ENCODE data around the gene LIN28B. TPM values are rescaled to one million over a fixed set of nuclear protein-coding genes. Genes with fewer than 3 reads are reported as not detected.

The LIN28B gene
- polyA plus RNA-seq, 1 donor = 0.07 TPM

- Histone ChIP-seq H3K9me3 (ENCODE audit: control insufficient read depth, low read depth, low read length) (peaks cover 6% of the 10 kb centered on the region), H3K27me3 (ENCODE audit: control insufficient read depth, insufficient read depth, low read length) (peaks cover 61% of the 10 kb centered on the region), H3K27ac (ENCODE audit: low read length) (no peak overlapping the region), H3K4me3 (ENCODE audit: low read length) (no peak overlapping the region), H3K4me1 (ENCODE audit: control insufficient read depth, insufficient read depth, low read length) (no peaks in the 10 kb centered on the region), H3K36me3 (ENCODE audit: control insufficient read depth, insufficient read depth, low read length) (no peaks in the 10 kb centered on the region)
- DNase-seq = no peak
- WGBS (ENCODE audit: insufficient coverage, low lambda C conversion rate) = 0% methylated on average over 4 of the region's 21 CpGs
Observed at GRCh38 chr6:104957301-104958177, 632 bp downstream of the LIN28B start.

DNA sequence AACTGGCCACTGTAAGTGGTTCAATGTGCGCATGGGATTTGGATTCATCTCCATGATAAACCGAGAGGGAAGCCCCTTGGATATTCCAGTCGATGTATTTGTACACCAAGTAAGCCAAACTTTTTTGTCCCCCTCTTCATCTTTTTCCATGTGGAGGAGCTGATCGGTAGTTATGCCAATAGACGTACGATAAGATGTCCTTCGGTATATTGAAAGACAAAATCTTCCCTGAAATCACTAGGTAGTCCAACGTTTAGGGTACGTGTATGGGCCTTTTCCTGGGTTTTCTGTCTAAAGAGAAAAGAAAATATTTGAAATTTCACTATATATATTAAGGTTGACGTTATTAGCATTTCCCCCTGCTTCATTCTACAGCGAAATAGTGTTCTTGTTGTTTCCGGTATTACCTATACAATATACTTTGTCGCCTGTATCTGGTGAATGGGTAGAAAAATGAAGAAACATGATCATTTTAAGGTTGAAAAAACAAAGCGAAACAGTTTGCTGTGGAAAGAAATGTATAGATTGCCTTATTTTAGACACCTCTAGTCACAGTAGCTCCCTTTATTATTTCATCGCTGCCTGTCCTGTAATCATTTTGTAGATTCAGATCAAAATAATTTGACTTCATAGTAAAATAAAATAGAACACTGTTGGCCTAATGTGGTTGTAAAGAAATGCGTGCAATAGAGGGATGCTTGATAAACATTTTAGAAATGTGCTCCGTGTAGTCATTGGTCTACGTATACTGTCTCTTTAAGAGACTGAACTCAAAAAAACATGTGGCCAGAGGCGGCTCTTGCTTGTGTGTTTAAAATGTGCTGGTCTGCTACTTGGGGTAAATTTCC lies 1.5 kb downstream of the LIN28B start:
- H3K9me3 ChIP-seq (ENCODE audit: control insufficient read depth, low read depth, low read length) = no peaks in the 10 kb centered on the region
- no peak overlapping the region for H3K27ac ChIP-seq (ENCODE audit: low read length)
- H3K4me1 ChIP-seq (ENCODE audit: control insufficient read depth, insufficient read depth, low read length) = no peaks in the 10 kb centered on the region
- no peaks in the 10 kb centered on the region for H3K36me3 ChIP-seq (ENCODE audit: control insufficient read depth, insufficient read depth, low read length)
- H3K27me3 ChIP-seq (ENCODE audit: control insufficient read depth, insufficient read depth, low read length) = peaks cover 52% of the 10 kb centered on the region
- WGBS (ENCODE audit: insufficient coverage, low lambda C conversion rate) = 2% methylated on average over 5 of the region's 19 CpGs
- H3K4me3 ChIP-seq (ENCODE audit: low read length) = no peak overlapping the region
- DNase-seq = peak in 1 of 2 donors; percentile 13

GRCh38 chr6:104959026-104959858 lies 2.3 kb downstream of the LIN28B start:
- peaks cover 46% of the 10 kb centered on the region for H3K27me3 ChIP-seq (ENCODE audit: control insufficient read depth, insufficient read depth, low read length)
- no peaks in the 10 kb centered on the region for H3K36me3 ChIP-seq (ENCODE audit: control insufficient read depth, insufficient read depth, low read length)
- H3K4me3 ChIP-seq (ENCODE audit: low read length) = no peak overlapping the region

DNA sequence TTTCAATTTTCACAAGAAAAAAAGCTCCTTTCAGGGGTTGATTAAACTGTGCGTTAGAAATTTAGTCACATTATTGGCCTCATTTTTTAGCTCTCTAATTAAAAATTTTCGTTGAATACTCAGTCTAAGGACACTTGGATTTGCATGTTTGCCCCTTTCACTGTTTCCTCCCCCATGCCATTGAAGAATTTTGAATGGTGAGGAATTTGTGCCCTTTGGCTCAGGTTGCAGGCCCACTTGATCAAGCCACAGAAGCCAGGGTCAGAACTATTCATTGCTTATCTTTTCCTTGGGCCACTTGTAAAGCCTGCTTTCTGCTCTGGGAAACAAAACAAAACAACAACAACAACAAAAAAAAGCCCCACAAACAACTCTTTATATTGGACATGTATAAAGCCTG lies 12.2 kb downstream of the LIN28B start:
- H3K27ac ChIP-seq (ENCODE audit: low read length) = no peak overlapping the region
- no peak overlapping the region for H3K4me3 ChIP-seq (ENCODE audit: low read length)
- H3K27me3 ChIP-seq (ENCODE audit: control insufficient read depth, insufficient read depth, low read length) = no peaks in the 10 kb centered on the region
- H3K4me1 ChIP-seq (ENCODE audit: control insufficient read depth, insufficient read depth, low read length) = no peaks in the 10 kb centered on the region
- no peaks in the 10 kb centered on the region for H3K9me3 ChIP-seq (ENCODE audit: control insufficient read depth, low read depth, low read length)
- WGBS (ENCODE audit: insufficient coverage, low lambda C conversion rate) = 50% methylated on average over 2 of the region's 2 CpGs
- DNase-seq = no peak
- H3K36me3 ChIP-seq (ENCODE audit: control insufficient read depth, insufficient read depth, low read length) = no peaks in the 10 kb centered on the region

More at GRCh38 chr6:104959026-104959858, 2.3 kb downstream of the LIN28B start:
- Histone ChIP-seq H3K9me3 (ENCODE audit: control insufficient read depth, low read depth, low read length) (no peaks in the 10 kb centered on the region), H3K27ac (ENCODE audit: low read length) (no peak overlapping the region), H3K4me1 (ENCODE audit: control insufficient read depth, insufficient read depth, low read length) (no peaks in the 10 kb centered on the region)
- no peak for DNase-seq
- 0% methylated on average over 3 of the region's 3 CpGs for WGBS (ENCODE audit: insufficient coverage, low lambda C conversion rate)

- no CpG with 5 or more reads among the region's 2 CpGs for WGBS (ENCODE audit: insufficient coverage, low lambda C conversion rate)
Observed at GRCh38 chr6:104969785-104970581, 13.1 kb downstream of the LIN28B start.

GRCh38 chr6:104973404-104973803 lies 16.5 kb downstream of the LIN28B start:
- WGBS (ENCODE audit: insufficient coverage, low lambda C conversion rate) = 54% methylated on average over 3 of the region's 3 CpGs
- no peaks in the 10 kb centered on the region for H3K27me3 ChIP-seq (ENCODE audit: control insufficient read depth, insufficient read depth, low read length)
- no peak for DNase-seq

More at GRCh38 chr6:104969785-104970581, 13.1 kb downstream of the LIN28B start:
- H3K36me3 ChIP-seq (ENCODE audit: control insufficient read depth, insufficient read depth, low read length) = no peaks in the 10 kb centered on the region
- H3K27ac ChIP-seq (ENCODE audit: low read length) = no peak overlapping the region
- no peak for DNase-seq
- no peaks in the 10 kb centered on the region for H3K27me3 ChIP-seq (ENCODE audit: control insufficient read depth, insufficient read depth, low read length)
- no peaks in the 10 kb centered on the region for H3K9me3 ChIP-seq (ENCODE audit: control insufficient read depth, low read depth, low read length)
- H3K4me3 ChIP-seq (ENCODE audit: low read length) = no peak overlapping the region
- no peaks in the 10 kb centered on the region for H3K4me1 ChIP-seq (ENCODE audit: control insufficient read depth, insufficient read depth, low read length)

DNA sequence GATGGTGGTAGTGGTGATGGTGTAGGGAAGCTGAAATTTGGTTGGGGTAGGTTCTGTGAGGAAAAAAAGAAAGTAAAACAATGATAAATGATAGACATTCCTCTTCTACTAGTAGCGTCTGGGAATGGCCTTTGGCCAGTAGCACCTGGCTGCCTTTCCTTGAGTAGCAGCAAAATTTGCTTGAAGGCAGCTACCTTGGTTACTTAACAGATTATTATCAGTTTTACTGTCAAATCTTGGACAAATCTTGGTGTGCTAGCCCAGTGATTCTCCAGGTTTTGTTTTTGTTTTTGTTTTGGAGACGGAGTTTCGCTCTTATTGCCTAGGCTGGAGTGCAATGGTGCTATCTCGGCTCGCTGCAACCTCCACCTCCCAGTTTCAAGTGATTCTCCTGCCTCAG lies 26.4 kb downstream of the LIN28B start:
- DNase-seq = no peak
- WGBS (ENCODE audit: insufficient coverage, low lambda C conversion rate) = no CpG with 5 or more reads among the region's 5 CpGs
- Histone ChIP-seq H3K4me3 (ENCODE audit: low read length) (no peak overlapping the region), H3K27ac (ENCODE audit: low read length) (no peak overlapping the region), H3K4me1 (ENCODE audit: control insufficient read depth, insufficient read depth, low read length) (no peaks in the 10 kb centered on the region), H3K27me3 (ENCODE audit: control insufficient read depth, insufficient read depth, low read length) (no peaks in the 10 kb centered on the region), H3K36me3 (ENCODE audit: control insufficient read depth, insufficient read depth, low read length) (no peaks in the 10 kb centered on the region), H3K9me3 (ENCODE audit: control insufficient read depth, low read depth, low read length) (no peaks in the 10 kb centered on the region)

More at GRCh38 chr6:104973404-104973803, 16.5 kb downstream of the LIN28B start:
- Histone ChIP-seq H3K4me1 (ENCODE audit: control insufficient read depth, insufficient read depth, low read length) (no peaks in the 10 kb centered on the region), H3K9me3 (ENCODE audit: control insufficient read depth, low read depth, low read length) (no peaks in the 10 kb centered on the region), H3K36me3 (ENCODE audit: control insufficient read depth, insufficient read depth, low read length) (no peaks in the 10 kb centered on the region), H3K27ac (ENCODE audit: low read length) (no peak overlapping the region), H3K4me3 (ENCODE audit: low read length) (no peak overlapping the region)

DNA sequence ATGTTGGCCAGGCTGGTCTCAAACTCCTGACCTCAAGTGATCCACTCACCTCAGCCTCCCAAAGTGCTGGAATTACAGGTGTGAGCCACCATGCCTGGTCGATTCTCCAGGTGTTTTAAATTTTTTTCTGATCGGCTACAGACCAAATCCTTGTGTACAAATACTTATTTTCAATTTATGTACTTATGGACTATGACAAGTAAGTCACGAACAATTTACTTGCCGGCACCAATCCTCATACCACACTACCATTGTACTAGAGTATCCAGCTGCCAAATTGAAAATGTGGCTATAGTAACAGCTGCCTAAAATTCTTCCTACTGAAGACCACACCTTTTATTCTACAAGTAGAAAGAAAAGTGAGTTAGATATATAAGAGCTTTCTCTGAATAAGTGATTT lies 26.9 kb downstream of the LIN28B start:
- 90% methylated on average over 2 of the region's 4 CpGs for WGBS (ENCODE audit: insufficient coverage, low lambda C conversion rate)

GRCh38 chr6:104984831-104985230 lies 27.9 kb downstream of the LIN28B start:
- Histone ChIP-seq H3K36me3 (ENCODE audit: control insufficient read depth, insufficient read depth, low read length) (no peaks in the 10 kb centered on the region), H3K4me3 (ENCODE audit: low read length) (no peak overlapping the region), H3K27me3 (ENCODE audit: control insufficient read depth, insufficient read depth, low read length) (no peaks in the 10 kb centered on the region), H3K4me1 (ENCODE audit: control insufficient read depth, insufficient read depth, low read length) (no peaks in the 10 kb centered on the region), H3K9me3 (ENCODE audit: control insufficient read depth, low read depth, low read length) (no peaks in the 10 kb centered on the region), H3K27ac (ENCODE audit: low read length) (no peak overlapping the region)
- no CpG with 5 or more reads among the region's 1 CpG for WGBS (ENCODE audit: insufficient coverage, low lambda C conversion rate)
- DNase-seq = no peak

More for the DNA sequence above, 26.9 kb downstream of the LIN28B start:
- Histone ChIP-seq H3K27ac (ENCODE audit: low read length) (no peak overlapping the region), H3K9me3 (ENCODE audit: control insufficient read depth, low read depth, low read length) (no peaks in the 10 kb centered on the region), H3K4me3 (ENCODE audit: low read length) (no peak overlapping the region), H3K27me3 (ENCODE audit: control insufficient read depth, insufficient read depth, low read length) (no peaks in the 10 kb centered on the region), H3K36me3 (ENCODE audit: control insufficient read depth, insufficient read depth, low read length) (no peaks in the 10 kb centered on the region), H3K4me1 (ENCODE audit: control insufficient read depth, insufficient read depth, low read length) (no peaks in the 10 kb centered on the region)
- DNase-seq = no peak

Measured in large intestine (tissue), 3 donors.